ENCODE results near the gene RYR1.
A peak's percentile ranks its signal among the peaks of the same experiment; 100 is the strongest.
"Not testable (repeated sequence)": the region's sequence is repeated elsewhere in the genome, so short reads cannot be mapped to it uniquely, and the experiment has no call there.

Gene RYR1

DNA sequence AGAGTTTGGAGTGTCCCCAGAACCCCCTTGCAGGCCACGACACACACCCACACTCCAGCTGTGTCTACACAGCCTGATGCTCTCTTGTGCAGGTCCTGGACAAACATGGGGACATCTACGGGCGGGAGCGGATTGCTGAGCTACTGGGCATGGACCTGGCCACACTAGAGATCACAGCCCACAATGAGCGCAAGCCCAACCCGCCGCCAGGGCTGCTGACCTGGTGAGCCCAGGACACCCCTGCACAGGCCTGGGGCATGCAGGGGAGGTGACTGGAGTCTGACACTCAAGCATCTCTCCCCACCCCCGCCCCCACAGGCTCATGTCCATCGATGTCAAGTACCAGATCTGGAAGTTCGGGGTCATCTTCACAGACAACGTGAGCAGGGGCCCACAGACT, 144.3 kb downstream of the RYR1 start:
- H3K27me3 Mint-ChIP-seq (ENCODE audit: low read depth, poor library complexity), result no peaks in the 10 kb centered on the region
- H3K27ac Mint-ChIP-seq, result no peak overlapping the region
- H3K4me3 Mint-ChIP-seq, result no peak overlapping the region
- TF ChIP-seq CTCF (IDR thresholded peaks at IDR 0.05), result no peak
- H3K9me3 Mint-ChIP-seq, result no peaks in the 10 kb centered on the region
- no peak for DNase-seq
- no peaks in the 10 kb centered on the region for H3K4me1 Mint-ChIP-seq
- no peaks in the 10 kb centered on the region for H3K36me3 Mint-ChIP-seq (ENCODE audit: low read depth)

DNA sequence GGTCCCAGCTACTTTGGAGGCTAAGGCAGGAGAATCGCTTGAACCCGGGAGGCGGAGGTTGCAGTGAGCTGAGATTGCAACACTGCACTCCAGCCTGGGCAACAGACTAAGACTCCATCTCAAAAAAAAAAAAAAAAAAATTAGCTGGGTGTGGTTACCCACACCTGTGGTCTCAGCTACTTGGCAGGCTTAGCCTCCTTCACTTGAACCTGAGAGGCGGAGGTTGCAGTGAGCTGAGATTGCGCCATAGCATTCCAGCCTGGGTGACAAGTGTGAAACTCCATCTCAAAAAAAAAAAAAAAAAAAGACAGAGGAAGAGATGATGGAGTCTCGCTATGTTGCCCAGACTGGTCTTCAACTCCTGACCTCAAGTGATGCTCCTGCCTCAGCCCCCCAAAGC, 145.8 kb downstream of the RYR1 start:
- H3K4me3 Mint-ChIP-seq; H3K36me3 Mint-ChIP-seq (ENCODE audit: low read depth); H3K4me1 Mint-ChIP-seq; H3K9me3 Mint-ChIP-seq; DNase-seq; H3K27me3 Mint-ChIP-seq (ENCODE audit: low read depth, poor library complexity): not testable (repeated sequence)
- peak overlapping the region; percentile 85 for H3K27ac Mint-ChIP-seq

DNA sequence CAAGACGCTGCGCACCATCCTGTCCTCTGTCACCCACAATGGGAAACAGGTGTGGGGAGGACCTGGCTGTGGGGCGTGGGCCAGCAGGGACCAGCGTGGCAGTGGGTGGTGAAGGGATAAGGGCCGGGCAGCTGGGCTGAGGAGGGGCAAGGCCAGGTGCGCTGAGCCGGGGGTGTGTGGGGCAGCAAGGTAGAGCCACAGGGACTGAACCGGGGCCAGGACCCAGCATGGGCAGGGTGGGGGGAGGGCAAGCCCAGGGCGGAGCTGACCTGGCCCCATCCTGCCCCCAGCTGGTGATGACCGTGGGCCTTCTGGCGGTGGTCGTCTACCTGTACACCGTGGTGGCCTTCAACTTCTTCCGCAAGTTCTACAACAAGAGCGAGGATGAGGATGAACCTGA, 146.6 kb downstream of the RYR1 start:
- Mint-ChIP-seq H3K27ac (peak overlapping the region; percentile 25), H3K9me3 (no peaks in the 10 kb centered on the region), H3K4me3 (no peak overlapping the region), H3K4me1 (no peaks in the 10 kb centered on the region), H3K27me3 (ENCODE audit: low read depth, poor library complexity) (peaks cover 2% of the 10 kb centered on the region), H3K36me3 (ENCODE audit: low read depth) (no peaks in the 10 kb centered on the region)
- no peak for TF ChIP-seq CTCF (IDR thresholded peaks at IDR 0.05)
- no peak for DNase-seq

GRCh38 chr19:38583219-38583984, 149.9 kb downstream of the RYR1 start:
- H3K4me1 Mint-ChIP-seq, result no peaks in the 10 kb centered on the region
- DNase-seq, result no peak
- TF ChIP-seq CTCF (IDR thresholded peaks at IDR 0.05), result no peak
- no peaks in the 10 kb centered on the region for H3K9me3 Mint-ChIP-seq
- peaks cover 5% of the 10 kb centered on the region for H3K36me3 Mint-ChIP-seq (ENCODE audit: low read depth)
- peaks cover 2% of the 10 kb centered on the region for H3K27me3 Mint-ChIP-seq (ENCODE audit: low read depth, poor library complexity)
- no peak overlapping the region for H3K4me3 Mint-ChIP-seq
- peak overlapping the region; percentile 2 for H3K27ac Mint-ChIP-seq

GRCh38 chr19:38583985-38584305, 150.5 kb downstream of the RYR1 start:
- no peak for DNase-seq
- H3K36me3 Mint-ChIP-seq (ENCODE audit: low read depth), result peaks cover 5% of the 10 kb centered on the region
- H3K27ac Mint-ChIP-seq, result no peak overlapping the region
- H3K27me3 Mint-ChIP-seq (ENCODE audit: low read depth, poor library complexity), result peaks cover 2% of the 10 kb centered on the region
- TF ChIP-seq CTCF (IDR thresholded peaks at IDR 0.05), result no peak
- H3K4me3 Mint-ChIP-seq, result no peak overlapping the region
- H3K4me1 Mint-ChIP-seq, result no peaks in the 10 kb centered on the region
- no peaks in the 10 kb centered on the region for H3K9me3 Mint-ChIP-seq

DNA sequence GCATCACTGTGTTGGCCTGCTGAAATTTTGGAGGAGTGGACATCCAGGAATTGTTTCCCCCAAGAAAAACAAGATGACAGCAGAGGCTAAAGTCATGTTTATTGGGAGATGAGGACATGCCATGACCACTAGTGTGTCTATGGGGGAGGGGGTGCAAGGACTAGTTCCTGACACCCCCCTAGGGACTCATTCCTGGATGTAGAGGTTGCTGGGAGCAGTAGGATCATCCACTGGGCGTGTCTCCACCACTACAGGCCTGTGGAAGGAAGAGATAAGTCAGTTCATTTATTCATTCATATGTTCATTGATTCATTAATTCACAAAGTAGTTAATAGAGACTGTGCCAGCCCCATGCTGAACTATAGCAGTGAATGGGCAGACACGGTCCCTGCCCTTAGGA, 154.1 kb downstream of the RYR1 start:
- Mint-ChIP-seq H3K27me3 (ENCODE audit: low read depth, poor library complexity) (peaks cover 2% of the 10 kb centered on the region), H3K9me3 (no peaks in the 10 kb centered on the region), H3K27ac (no peak overlapping the region), H3K36me3 (ENCODE audit: low read depth) (peaks cover 5% of the 10 kb centered on the region), H3K4me3 (no peak overlapping the region), H3K4me1 (no peaks in the 10 kb centered on the region)
- DNase-seq, result no peak
- TF ChIP-seq CTCF (IDR thresholded peaks at IDR 0.05), result no peak

Measured in nephron progenitor cell (in vitro differentiated cells).